HG03095 (cell line): ENCODE measurements around the gene UCN.
"Not testable (repeated sequence)": the region's sequence is repeated elsewhere in the genome, so short reads cannot be mapped to it uniquely, and the experiment has no call there.

Experiments
- ATAC-seq: cut with Tn5 transposase; IDR thresholded peaks from one replicate; pipeline ENCODE4 v1.9.1; 2021; ENCODE audit warnings: moderate library complexity; ENCODE audit not compliant: unreplicated experiment

The UCN gene

GRCh38 chr2:27285481-27285880, 22.8 kb downstream of the UCN start:
- ATAC-seq, result no peak

- no peak for ATAC-seq
Measured at GRCh38 chr2:27284996-27285395, 23.2 kb downstream of the UCN start.

- no peak for ATAC-seq
Measured at GRCh38 chr2:27282892-27283291, 25.4 kb downstream of the UCN start.

DNA sequence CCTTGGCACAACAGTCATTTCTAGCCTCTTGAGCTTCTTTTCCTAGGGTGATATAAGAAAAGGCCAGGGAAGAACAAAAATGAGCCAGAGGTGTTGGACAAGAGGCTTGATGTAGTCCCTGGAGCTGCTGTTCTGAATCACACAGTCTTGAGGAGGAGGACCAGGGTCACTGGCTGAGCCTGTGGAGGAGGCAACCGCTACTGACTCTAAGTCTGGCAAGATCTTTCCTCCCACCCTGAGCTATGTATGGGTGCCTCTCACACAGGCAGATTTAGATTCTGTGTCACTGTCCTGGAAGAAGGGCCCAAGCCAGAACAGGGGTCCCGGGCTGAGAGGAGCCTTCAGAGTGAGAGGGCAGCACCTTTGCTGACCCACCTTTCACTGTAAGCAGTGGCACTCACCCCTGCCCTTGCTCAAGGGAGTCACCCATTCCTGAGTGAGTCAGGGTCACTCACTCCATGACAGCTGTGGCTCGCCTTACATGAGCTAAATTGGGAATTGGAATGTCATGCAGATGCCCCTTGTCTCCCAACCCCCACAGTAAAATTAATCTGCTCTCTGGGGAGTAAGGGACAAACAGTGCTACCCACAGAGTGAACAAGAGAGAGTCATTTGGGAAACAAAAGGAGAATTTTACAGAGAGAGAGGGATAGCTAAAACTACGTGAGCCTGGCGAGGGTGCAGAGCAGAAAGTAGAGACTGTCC, 26.2 kb downstream of the UCN start, which contains the start of gene TRIM54:
Gene TRIM54 (plus strand): TSS at position 575 of the 705 bp plus-strand sequence. CDS start 303 bp downstream, outside the sequence.
- ATAC-seq, result no peak

- ATAC-seq, result no peak
Measured at GRCh38 chr2:27281442-27281841, 26.8 kb downstream of the UCN start.

- ATAC-seq, result no peak
Measured at GRCh38 chr2:27280826-27281225, 27.4 kb downstream of the UCN start.

GRCh38 chr2:27278010-27278409, 30.2 kb downstream of the UCN start:
- no peak for ATAC-seq

DNA sequence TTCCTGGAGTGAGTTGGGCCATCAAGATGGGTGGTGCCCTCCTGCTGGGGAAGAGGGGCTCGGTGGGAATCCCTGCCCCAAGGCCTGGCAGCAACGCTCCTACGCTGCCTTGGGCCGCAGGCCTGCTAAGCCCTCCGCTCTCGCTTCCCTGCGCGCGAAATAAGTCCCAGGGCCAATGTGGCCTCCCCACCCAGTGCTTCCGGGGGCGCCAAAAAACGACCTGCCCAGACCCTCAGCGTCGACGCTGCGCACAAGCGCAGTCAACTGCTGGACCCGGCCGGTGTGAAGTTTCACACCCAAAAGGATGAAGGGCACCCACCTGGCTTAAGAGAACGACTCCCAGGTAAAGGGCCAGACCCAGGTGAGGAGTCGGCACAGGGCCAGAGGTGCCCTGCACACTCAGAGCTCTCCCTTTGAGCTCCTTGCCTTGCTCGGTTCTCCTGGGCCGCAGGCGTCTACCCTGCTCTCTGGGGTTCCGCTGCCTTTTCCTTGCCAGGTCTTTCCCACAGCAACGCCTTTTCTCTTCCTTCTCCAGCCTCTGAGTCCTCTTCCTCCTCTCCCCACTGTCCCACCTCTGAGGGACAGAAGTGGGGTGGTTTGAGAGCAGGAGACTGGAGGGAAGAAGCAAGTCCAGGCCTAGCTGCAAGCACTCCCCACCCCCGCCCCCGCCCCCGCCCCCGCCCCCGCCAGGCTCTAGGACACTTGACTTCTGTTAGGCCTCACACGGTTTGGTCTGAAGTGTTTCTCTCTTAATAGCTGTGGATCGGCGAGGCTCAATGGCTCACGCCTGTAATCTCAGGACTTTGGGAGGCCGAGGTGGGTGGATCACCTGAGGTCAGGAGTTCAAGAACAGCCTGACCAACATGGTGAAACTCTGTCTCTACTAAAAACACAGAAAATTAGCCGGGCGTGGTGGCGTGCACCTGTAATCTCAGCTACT, 32.8 kb downstream of the UCN start, which contains the start of gene DNAJC5G:
Gene DNAJC5G (plus strand): TSS at position 223 of the 940 bp plus-strand sequence. CDS start 1,296 bp downstream, outside the sequence.
- no peak for ATAC-seq

DNA sequence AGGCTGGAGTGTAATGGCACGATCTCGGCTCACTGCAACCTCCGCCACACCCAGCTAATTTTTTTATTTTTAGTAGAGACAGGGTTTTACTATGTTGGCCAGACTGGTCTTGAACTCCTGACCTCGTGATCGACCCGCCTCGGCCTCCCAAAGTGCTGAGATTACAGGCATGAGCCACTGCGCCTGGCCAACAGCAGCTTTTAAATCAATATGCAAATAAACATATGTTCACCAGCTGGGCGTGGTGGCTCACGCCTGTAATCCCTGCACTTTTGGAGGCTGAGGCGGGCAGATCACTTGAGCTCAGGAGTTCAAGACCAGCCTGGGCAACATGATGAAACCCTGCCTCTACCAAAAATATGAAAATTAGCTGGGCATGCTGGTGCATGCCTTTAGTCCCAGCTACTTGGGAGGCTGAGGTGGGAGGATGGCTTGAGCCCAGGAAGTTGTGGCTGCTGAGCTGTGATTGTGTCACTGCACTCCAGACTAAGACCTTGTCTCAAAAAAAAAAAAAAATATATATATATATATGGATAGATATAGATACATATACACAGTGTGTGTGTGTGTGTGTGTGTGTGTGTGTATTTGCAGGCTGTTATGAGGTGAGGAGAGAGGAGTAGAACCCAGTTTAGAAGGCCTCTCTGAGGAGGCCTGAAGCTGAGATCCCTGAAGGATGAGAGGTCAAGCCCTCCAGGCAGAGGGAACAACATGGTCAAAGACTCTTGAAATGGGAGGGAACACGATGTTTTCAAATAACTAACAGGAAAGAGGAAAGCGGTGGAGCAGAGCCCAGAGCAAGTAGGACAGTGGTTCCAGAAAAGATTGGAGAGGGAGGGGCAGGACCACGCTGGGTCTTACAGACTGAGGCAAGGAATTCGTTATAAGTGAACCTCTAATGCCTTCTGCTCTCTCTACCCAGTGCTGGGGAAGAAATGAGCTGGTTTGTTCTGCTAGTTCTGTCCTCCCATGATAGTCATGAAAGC, 35.4 kb downstream of the UCN start:
- not testable (repeated sequence) for ATAC-seq

GRCh38 chr2:27271631-27272340, 36.5 kb downstream of the UCN start:
- no peak for ATAC-seq

- ATAC-seq, result no peak
Measured at GRCh38 chr2:27270670-27271069, 37.6 kb downstream of the UCN start.

- no peak for ATAC-seq
Measured at GRCh38 chr2:27270131-27270530, 38.1 kb downstream of the UCN start.

- not testable (repeated sequence) for ATAC-seq
Measured at GRCh38 chr2:27268296-27268695, 39.9 kb downstream of the UCN start.

GRCh38 chr2:27265536-27265870, 42.7 kb downstream of the UCN start:
- ATAC-seq, result no peak

GRCh38 chr2:27264753-27265535, 43.3 kb downstream of the UCN start:
- no peak for ATAC-seq

DNA sequence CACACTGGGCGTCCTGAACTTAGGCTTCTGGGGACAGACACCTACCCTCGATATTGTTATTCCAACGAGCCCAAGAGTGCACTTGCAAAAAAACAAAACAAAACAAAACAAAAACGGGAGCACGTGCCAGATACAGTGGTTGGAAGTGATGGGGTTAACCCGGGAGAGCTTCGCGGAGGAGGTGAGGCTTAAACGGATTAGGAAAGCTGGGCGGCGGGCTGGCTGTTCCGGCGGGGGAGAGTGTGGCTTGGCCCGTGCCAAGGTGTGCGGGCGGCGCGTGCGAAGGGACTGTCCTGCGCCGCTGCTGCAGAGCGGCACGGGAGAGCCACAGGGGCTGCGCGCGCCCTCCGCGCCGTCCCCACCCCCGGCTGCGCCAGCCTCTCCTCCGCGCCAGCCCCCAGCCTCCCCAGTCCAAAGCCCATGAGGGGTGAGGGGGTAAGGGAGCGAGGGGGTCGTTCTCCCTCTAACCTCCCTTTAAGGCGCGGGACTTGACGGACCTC, 43.9 kb downstream of the UCN start:
- ATAC-seq, result no peak

- ATAC-seq, result no peak
Measured at GRCh38 chr2:27263287-27264252, 44.7 kb downstream of the UCN start.
